Activated effector memory CD4-positive, alpha-beta T cell treated with anti-CD3 and anti-CD28 coated beads, Interleukin-2, amount 50 U/mL, for 16 hours (primary cell): ENCODE measurements around the gene ZNF35.
"Not testable (repeated sequence)": the region's sequence is repeated elsewhere in the genome, so short reads cannot be mapped to it uniquely, and the experiment has no call there.

ENCODE experiments used
- DNase-seq: peaks from one replicate; pipeline ENCODE4 v3.0.0-alpha.2; 2020

The ZNF35 gene

GRCh38 chr3:44648564-44649229 is at the start of gene ZNF35:
Gene ZNF35 (plus strand): TSS chr3:44648732. CDS start chr3:44651068, 2,336 bp downstream.
- DNase-seq: peak; percentile 70

- no peak for DNase-seq
These were observed 46.8 kb upstream of the ZNF35 start for GRCh38 chr3:44601749-44602148.

GRCh38 chr3:44612678-44613077 is 35.9 kb upstream of the ZNF35 start:
- DNase-seq: no peak

GRCh38 chr3:44624749-44625480 is 23.6 kb upstream of the ZNF35 start, which contains the start of gene ZNF197:
Gene ZNF197 (plus strand): TSS chr3:44625036. CDS start chr3:44629155, 4,119 bp downstream.
- peak; percentile 85 for DNase-seq

- no peak for DNase-seq
These were observed 19.8 kb upstream of the ZNF35 start for GRCh38 chr3:44628716-44629115.

GRCh38 chr3:44632193-44632592 is 16.3 kb upstream of the ZNF35 start:
- no peak for DNase-seq

- DNase-seq: no peak
These were observed 6.2 kb upstream of the ZNF35 start for GRCh38 chr3:44642337-44642736.

GRCh38 chr3:44643024-44643423 is 5.5 kb upstream of the ZNF35 start:
- no peak for DNase-seq

- DNase-seq: no peak
These were observed 761 bp upstream of the ZNF35 start for GRCh38 chr3:44647771-44648170.

- no peak for DNase-seq
These were observed 1.2 kb downstream of the ZNF35 start for GRCh38 chr3:44649709-44650108.

GRCh38 chr3:44654039-44654438 is 5.5 kb downstream of the ZNF35 start:
- DNase-seq: no peak

GRCh38 chr3:44659015-44659414 is 10.5 kb downstream of the ZNF35 start:
- DNase-seq: no peak

- DNase-seq: no peak
These were observed 10.9 kb downstream of the ZNF35 start for GRCh38 chr3:44659434-44659833.

- DNase-seq: no peak
These were observed 12.7 kb downstream of the ZNF35 start for GRCh38 chr3:44661189-44661588.

- no peak for DNase-seq
These were observed 16.6 kb downstream of the ZNF35 start for GRCh38 chr3:44665173-44665572.

GRCh38 chr3:44666346-44666745 is 17.8 kb downstream of the ZNF35 start:
- DNase-seq: no peak

GRCh38 chr3:44669760-44670159 is 21.2 kb downstream of the ZNF35 start:
- DNase-seq: no peak

- not testable (repeated sequence) for DNase-seq
These were observed 24.9 kb downstream of the ZNF35 start for GRCh38 chr3:44673466-44673865.

- DNase-seq: no peak
These were observed 25.7 kb downstream of the ZNF35 start for GRCh38 chr3:44674211-44674610.

- no peak for DNase-seq
These were observed 30.1 kb downstream of the ZNF35 start for GRCh38 chr3:44678480-44679116.

GRCh38 chr3:44680921-44681455 is 32.5 kb downstream of the ZNF35 start:
- no peak for DNase-seq

GRCh38 chr3:44682182-44682896 is 33.8 kb downstream of the ZNF35 start:
- no peak for DNase-seq
